ENCODE data around the gene ATPAF1. TPM values are rescaled to one million over a fixed set of nuclear protein-coding genes. Genes with fewer than 3 reads are reported as not detected.

ATPAF1 gene, protein sequence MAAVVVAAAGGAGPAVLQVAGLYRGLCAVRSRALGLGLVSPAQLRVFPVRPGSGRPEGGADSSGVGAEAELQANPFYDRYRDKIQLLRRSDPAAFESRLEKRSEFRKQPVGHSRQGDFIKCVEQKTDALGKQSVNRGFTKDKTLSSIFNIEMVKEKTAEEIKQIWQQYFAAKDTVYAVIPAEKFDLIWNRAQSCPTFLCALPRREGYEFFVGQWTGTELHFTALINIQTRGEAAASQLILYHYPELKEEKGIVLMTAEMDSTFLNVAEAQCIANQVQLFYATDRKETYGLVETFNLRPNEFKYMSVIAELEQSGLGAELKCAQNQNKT
- polyA plus RNA-seq (2012; ENCODE audit: insufficient read depth, insufficient read length, low read depth) = 28.3 TPM

DNA sequence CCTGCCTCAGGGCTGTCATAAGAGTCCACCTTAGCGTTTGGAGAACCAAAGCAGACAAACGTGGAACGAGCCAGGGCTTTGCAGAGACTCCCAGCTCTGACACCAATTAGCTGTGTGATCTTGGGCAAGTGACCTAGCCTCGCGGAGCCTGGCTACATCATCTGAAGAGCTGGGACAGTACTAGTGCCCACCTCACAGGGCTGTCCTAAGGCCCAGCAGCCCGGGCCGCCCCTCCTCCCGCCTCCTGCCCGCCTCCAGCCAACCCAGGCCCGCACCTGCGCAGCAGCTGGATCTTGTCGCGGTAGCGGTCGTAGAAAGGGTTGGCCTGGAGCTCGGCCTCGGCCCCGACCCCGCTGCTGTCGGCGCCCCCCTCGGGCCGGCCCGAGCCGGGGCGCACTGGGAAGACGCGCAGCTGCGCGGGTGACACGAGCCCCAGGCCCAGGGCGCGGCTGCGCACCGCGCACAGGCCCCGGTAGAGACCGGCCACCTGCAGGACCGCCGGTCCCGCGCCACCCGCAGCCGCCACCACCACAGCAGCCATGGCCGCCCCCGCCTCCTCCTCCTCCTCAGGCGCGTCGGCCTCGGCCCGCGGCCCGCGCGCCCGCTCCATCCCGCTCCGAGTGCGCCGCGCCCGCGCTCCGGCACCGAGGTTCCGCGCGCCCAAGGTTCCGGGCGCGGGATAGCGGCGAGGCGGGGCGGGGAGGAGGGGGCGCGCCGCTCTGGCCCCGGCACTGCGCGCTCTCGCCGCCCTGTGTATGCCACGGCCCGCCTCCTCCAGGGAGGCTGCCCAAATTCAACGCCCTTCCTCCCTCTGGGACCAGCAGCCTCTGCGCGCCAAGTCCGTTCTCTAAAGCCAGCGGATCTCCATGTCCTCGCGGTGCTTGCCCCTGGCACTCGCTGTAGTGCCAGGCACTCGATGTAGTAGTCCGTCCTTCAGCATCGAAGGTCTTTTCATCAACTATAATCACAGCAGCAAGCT, at the start of gene ATPAF1:
ATPAF1 (minus strand) TSS at position 583 of the 979 bp plus-strand sequence; CDS start at position 541, 42 bp downstream.
- Histone ChIP-seq H3K9me3 (no peaks in the 10 kb centered on the region), H3K36me3 (no peaks in the 10 kb centered on the region), H3K4me3 (ENCODE audit: low read depth, low read length) (peak within 1 kb of the TSS; percentile 79), H3K4me1 (no peaks in the 10 kb centered on the region), H3K27me3 (no peaks in the 10 kb centered on the region)
- TF ChIP-seq, protein P1, sequence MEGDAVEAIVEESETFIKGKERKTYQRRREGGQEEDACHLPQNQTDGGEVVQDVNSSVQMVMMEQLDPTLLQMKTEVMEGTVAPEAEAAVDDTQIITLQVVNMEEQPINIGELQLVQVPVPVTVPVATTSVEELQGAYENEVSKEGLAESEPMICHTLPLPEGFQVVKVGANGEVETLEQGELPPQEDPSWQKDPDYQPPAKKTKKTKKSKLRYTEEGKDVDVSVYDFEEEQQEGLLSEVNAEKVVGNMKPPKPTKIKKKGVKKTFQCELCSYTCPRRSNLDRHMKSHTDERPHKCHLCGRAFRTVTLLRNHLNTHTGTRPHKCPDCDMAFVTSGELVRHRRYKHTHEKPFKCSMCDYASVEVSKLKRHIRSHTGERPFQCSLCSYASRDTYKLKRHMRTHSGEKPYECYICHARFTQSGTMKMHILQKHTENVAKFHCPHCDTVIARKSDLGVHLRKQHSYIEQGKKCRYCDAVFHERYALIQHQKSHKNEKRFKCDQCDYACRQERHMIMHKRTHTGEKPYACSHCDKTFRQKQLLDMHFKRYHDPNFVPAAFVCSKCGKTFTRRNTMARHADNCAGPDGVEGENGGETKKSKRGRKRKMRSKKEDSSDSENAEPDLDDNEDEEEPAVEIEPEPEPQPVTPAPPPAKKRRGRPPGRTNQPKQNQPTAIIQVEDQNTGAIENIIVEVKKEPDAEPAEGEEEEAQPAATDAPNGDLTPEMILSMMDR (IDR thresholded peaks at IDR 0.05; ENCODE audit: low read depth, low read length) = no peak
- peak; percentile 69 for DNase-seq

DNA sequence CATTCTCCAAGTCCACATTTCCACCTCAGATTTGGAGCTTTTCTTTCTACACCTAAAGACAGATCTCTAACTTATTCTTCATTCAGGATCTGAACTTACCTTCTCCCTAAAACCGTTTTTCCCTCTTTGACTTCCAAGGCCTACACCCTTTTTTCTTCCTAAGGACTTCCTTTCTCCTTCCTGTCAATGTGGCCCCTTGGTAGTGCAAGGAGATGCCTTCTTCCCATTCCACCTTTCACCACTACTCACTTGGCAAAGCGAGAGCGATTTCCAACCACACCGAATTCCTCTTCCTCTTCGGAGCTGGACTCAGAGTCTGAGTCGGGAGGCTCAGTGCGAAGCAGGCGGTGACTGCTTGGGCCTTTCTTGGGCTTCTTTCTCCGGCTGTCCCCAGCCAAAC, 49.5 kb upstream of the ATPAF1 start:
- TF ChIP-seq, protein P1 (IDR thresholded peaks at IDR 0.05; ENCODE audit: low read depth, low read length) = no peak
- Histone ChIP-seq H3K36me3 (no peaks in the 10 kb centered on the region), H3K27me3 (no peaks in the 10 kb centered on the region), H3K9me3 (no peaks in the 10 kb centered on the region), H3K4me3 (ENCODE audit: low read depth, low read length) (peak overlapping the region; percentile 64), H3K4me1 (no peaks in the 10 kb centered on the region)
- no peak for DNase-seq

DNA sequence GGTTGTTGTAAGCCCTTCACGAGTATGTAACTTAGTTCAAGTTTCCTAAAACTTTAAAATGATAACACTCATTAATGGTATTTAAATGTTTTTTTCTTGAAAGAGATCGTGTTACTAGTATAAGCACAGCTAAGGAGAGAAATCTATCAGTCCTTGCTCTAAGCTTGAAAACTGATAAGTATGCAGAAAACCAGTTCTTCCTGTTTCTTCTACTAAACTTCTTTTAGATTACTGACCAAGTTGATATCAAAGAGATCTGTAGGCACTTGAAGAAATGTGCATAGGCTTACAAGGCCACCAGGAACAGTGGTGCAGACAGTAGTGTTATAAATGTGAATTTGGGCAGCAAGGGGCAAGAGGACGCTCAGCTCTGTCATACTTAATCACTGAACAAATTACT, 46.8 kb upstream of the ATPAF1 start:
- Histone ChIP-seq H3K36me3 (no peaks in the 10 kb centered on the region), H3K4me1 (no peaks in the 10 kb centered on the region), H3K9me3 (no peaks in the 10 kb centered on the region), H3K27me3 (no peaks in the 10 kb centered on the region), H3K4me3 (ENCODE audit: low read depth, low read length) (no peak overlapping the region)
- no peak for DNase-seq
- TF ChIP-seq, protein P1 (IDR thresholded peaks at IDR 0.05; ENCODE audit: low read depth, low read length) = no peak

DNA sequence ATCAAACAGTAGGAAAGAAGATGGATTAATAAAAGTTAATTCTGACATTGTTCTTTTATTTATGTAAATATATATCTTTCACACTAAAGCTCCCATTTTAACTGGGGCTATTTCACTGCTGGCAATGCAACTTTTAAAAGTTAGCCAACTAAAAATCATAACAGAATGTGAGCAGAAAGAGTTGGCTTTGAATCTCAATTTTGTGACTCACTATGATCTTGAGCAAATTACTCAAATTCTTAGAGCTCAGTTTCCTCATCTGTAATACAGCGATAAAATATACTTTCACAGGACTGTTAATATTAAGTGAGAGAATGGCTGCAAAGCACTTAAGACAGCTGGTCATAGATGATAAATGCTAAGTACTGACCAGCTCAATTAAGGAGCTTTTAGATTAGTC, 40.0 kb upstream of the ATPAF1 start:
- H3K36me3 ChIP-seq = peaks cover 9% of the 10 kb centered on the region
- H3K4me1 ChIP-seq = no peaks in the 10 kb centered on the region
- no peaks in the 10 kb centered on the region for H3K9me3 ChIP-seq
- DNase-seq = no peak
- no peak overlapping the region for H3K4me3 ChIP-seq (ENCODE audit: low read depth, low read length)
- no peaks in the 10 kb centered on the region for H3K27me3 ChIP-seq
- TF ChIP-seq, protein P1 (IDR thresholded peaks at IDR 0.05; ENCODE audit: low read depth, low read length) = no peak

DNA sequence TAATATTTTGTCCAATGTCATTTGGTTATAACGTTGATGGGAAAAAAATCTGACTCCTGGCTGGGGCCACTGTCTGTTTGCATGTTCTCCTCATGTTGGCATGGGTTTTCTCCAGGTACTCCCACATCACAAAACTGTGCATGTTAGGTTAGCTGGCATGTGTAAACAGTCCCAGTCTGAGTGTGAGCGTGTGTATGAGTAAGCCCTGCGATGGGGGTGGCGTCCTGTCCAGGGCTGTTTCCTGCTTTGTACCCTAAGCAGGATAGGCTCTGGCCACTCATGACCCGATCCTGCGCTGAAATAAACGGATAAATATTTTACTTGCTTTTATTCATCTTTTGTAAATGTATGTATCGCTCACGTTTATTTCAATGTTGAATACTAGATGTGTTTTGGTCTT, 37.2 kb upstream of the ATPAF1 start:
- Histone ChIP-seq H3K9me3 (no peaks in the 10 kb centered on the region), H3K4me3 (ENCODE audit: low read depth, low read length) (no peak overlapping the region), H3K36me3 (peaks cover 9% of the 10 kb centered on the region), H3K27me3 (no peaks in the 10 kb centered on the region), H3K4me1 (no peaks in the 10 kb centered on the region)
- DNase-seq = no peak
- TF ChIP-seq, protein P1 (IDR thresholded peaks at IDR 0.05; ENCODE audit: low read depth, low read length) = no peak
